Neuronal stem cell (in vitro differentiated cells): Measurements from ENCODE around the gene BLCAP.

Experiments used
- DNase-seq: peaks from one replicate; pipeline ENCODE4 v3.0.0-alpha.2; 2013; ENCODE audit warnings: low spot score
- H2AFZ ChIP-seq: one replicate; pipeline ENCODE4 v1.6.1; 2013; ENCODE audit warnings: mild to moderate bottlenecking, low read length, inconsistent platforms
- H2AK5ac ChIP-seq: 2 replicates; pipeline ENCODE4 v1.6.1; 2013; ENCODE audit warnings: low read depth, mild to moderate bottlenecking, inconsistent platforms, low read length, moderate library complexity, mixed read lengths
- H2BK120ac ChIP-seq: 2 replicates; pipeline ENCODE4 v1.6.1; 2013; ENCODE audit warnings: low read depth, mild to moderate bottlenecking, inconsistent platforms, low read length, moderate library complexity, mixed read lengths
- H2BK12ac ChIP-seq: one replicate; pipeline ENCODE4 v1.6.1; 2013; ENCODE audit warnings: low read length, inconsistent platforms
- H2BK15ac ChIP-seq: 2 replicates; pipeline ENCODE4 v1.6.1; 2013; ENCODE audit warnings: mild to moderate bottlenecking, low read length, inconsistent platforms, mixed read lengths
- H2BK5ac ChIP-seq: one replicate; pipeline ENCODE4 v1.6.1; 2013; ENCODE audit warnings: inconsistent platforms, mild to moderate bottlenecking, low read length, moderate library complexity
- H3K14ac ChIP-seq: one replicate; pipeline ENCODE4 v1.6.1; 2013; ENCODE audit warnings: low read length, inconsistent platforms
- H3K18ac ChIP-seq: 2 replicates; pipeline ENCODE4 v1.6.1; 2013; ENCODE audit warnings: low read length, inconsistent platforms
- H3K23ac ChIP-seq: 2 replicates; pipeline ENCODE4 v1.6.1; 2013; ENCODE audit warnings: low read depth, mild to moderate bottlenecking, mixed read lengths, low read length, inconsistent platforms; ENCODE audit not compliant: poor library complexity
- H3K27ac ChIP-seq: replicated peaks from 3 replicates; pipeline ENCODE4 v1.5.1; 2013; ENCODE audit warnings: low read length, inconsistent platforms
- H3K27me3 ChIP-seq, 3 experiments: 2 replicates each; pipeline ENCODE4 v1.6.1; 2013; ENCODE audit warnings: low read length in 3 of 3, mild to moderate bottlenecking in 2 of 3, inconsistent platforms in 1 of 3, low read depth in 1 of 3, mixed read lengths in 1 of 3, moderate library complexity in 1 of 3; ENCODE audit not compliant: control insufficient read depth in 3 of 3, insufficient read depth in 3 of 3
- H3K36me3 ChIP-seq, 2 donors: replicated peaks in 1 of 2; 2 replicates each; pipeline ENCODE4 v1.6.1; 2013; ENCODE audit warnings: low read length in 2 of 2; ENCODE audit not compliant: control insufficient read depth in 2 of 2, insufficient read depth in 2 of 2
- H3K4ac ChIP-seq: 2 replicates; pipeline ENCODE4 v1.6.1; 2013; ENCODE audit warnings: inconsistent platforms, mild to moderate bottlenecking, low read length, moderate library complexity
- H3K4me1 ChIP-seq, 2 donors: 1 replicate in 1 of 2; 2 replicates in 1 of 2; pipeline ENCODE4 v1.6.1; 2013; ENCODE audit warnings: low read length in 2 of 2, low read depth in 1 of 2; ENCODE audit not compliant: control insufficient read depth in 2 of 2, insufficient read depth in 1 of 2
- H3K4me2 ChIP-seq: one replicate; pipeline ENCODE4 v1.6.1; 2013; ENCODE audit warnings: mild to moderate bottlenecking, low read length, inconsistent platforms; ENCODE audit not compliant: insufficient read depth, poor library complexity, severe bottlenecking
- H3K4me3 ChIP-seq, 2 donors: 2 replicates each; pipeline ENCODE4 v1.5.1; 2013; ENCODE audit warnings: low read length in 2 of 2, mild to moderate bottlenecking in 2 of 2, inconsistent platforms in 1 of 2, moderate library complexity in 1 of 2
- H3K79me1 ChIP-seq: one replicate; pipeline ENCODE4 v1.6.1; 2013; ENCODE audit warnings: low read depth, mild to moderate bottlenecking, inconsistent platforms, low read length, moderate library complexity
- H3K9ac ChIP-seq: one replicate; pipeline ENCODE4 v1.6.1; 2013; ENCODE audit warnings: mild to moderate bottlenecking, low read depth, low read length, inconsistent platforms; ENCODE audit not compliant: poor library complexity
- H3K9me3 ChIP-seq, 2 donors: replicated peaks in 1 of 2; 2 replicates each; pipeline versions ENCODE3 to v1.6.1; 2013; ENCODE audit warnings: low read length in 2 of 2, mild to moderate bottlenecking in 2 of 2, inconsistent platforms in 1 of 2, low read depth in 1 of 2, mixed read lengths in 1 of 2, moderate library complexity in 1 of 2; ENCODE audit not compliant: control insufficient read depth in 2 of 2, insufficient read depth in 1 of 2
- H4K8ac ChIP-seq: one replicate; pipeline ENCODE4 v1.6.1; 2013; ENCODE audit warnings: low read depth, mild to moderate bottlenecking, inconsistent platforms, low read length, moderate library complexity
- H4K91ac ChIP-seq: one replicate; pipeline ENCODE4 v1.6.1; 2013; ENCODE audit warnings: low read length, low read depth, mild to moderate bottlenecking, inconsistent platforms; ENCODE audit not compliant: poor library complexity
- WGBS, 2 donors: extraction: QIAGEN DNeasy Blood & Tissue Kit; methylation state at CpG; one replicate each; pipeline ENCODE4 v1.1.7; 2013; ENCODE audit warnings: missing lambda C conversion rate in 2 of 2, mixed read lengths in 1 of 2; ENCODE audit not compliant: insufficient read length in 2 of 2, insufficient replicate concordance in 1 of 2; ENCODE audit errors: extremely low coverage in 2 of 2; 5-methylcytosine and 5-hydroxymethylcytosine counted together

Gene BLCAP

GRCh38 chr20:37565134-37565811 is 37.6 kb upstream of the BLCAP start:
- Histone ChIP-seq H3K4me1 (peaks cover 17 to 21% of the 10 kb centered on the region in 2 donors), H3K4me3 (no peak overlapping the region), H3K9ac (no peak overlapping the region), H3K4me2 (no peak overlapping the region), H2AK5ac (no peak overlapping the region), H3K27me3 (peaks cover 0 to 27% (median 0%) of the 10 kb centered on the region in 3 experiments), H3K27ac (peak overlapping the region; percentile 61), H3K4ac (no peak overlapping the region), H2BK12ac (no peak overlapping the region), H3K18ac (peak overlapping the region; percentile 16), H2AFZ (peak overlapping the region; percentile 59), H2BK5ac (no peak overlapping the region), H3K23ac (no peak overlapping the region), H4K8ac (no peak overlapping the region), H2BK15ac (no peak overlapping the region), H4K91ac (no peak overlapping the region), H2BK120ac (no peak overlapping the region), H3K79me1 (no peaks in the 10 kb centered on the region), H3K36me3 (no peaks in the 10 kb centered on the region), H3K14ac (no peak overlapping the region), H3K9me3 (no peaks in the 10 kb centered on the region)
- no CpG with 5 or more reads among the region's 14 CpGs for WGBS, 2 donors
- peak; percentile 56 for DNase-seq

GRCh38 chr20:37564388-37565133 is 36.9 kb upstream of the BLCAP start:
- H3K4me1 ChIP-seq = peaks cover 17 to 24% of the 10 kb centered on the region in 2 donors
- H3K14ac ChIP-seq = no peak overlapping the region
- H3K27me3 ChIP-seq = peaks cover 0 to 27% (median 0%) of the 10 kb centered on the region in 3 experiments
- H3K4ac ChIP-seq = no peak overlapping the region
- H2AFZ ChIP-seq = peak overlapping the region; percentile 80
- no peak overlapping the region for H2BK12ac ChIP-seq
- H2BK15ac ChIP-seq = peak overlapping the region; percentile 24
- no peak overlapping the region for H3K4me2 ChIP-seq
- H3K4me3 ChIP-seq = no peak overlapping the region
- H3K23ac ChIP-seq = no peak overlapping the region
- H3K79me1 ChIP-seq = no peaks in the 10 kb centered on the region
- peak overlapping the region; percentile 29 for H3K18ac ChIP-seq
- DNase-seq = peak; percentile 62
- no peaks in the 10 kb centered on the region for H3K36me3 ChIP-seq
- H2BK5ac ChIP-seq = no peak overlapping the region
- H4K91ac ChIP-seq = no peak overlapping the region
- H3K9ac ChIP-seq = no peak overlapping the region
- H2AK5ac ChIP-seq = peak overlapping the region; percentile 73
- no peak overlapping the region for H4K8ac ChIP-seq
- no peak overlapping the region for H3K27ac ChIP-seq
- no CpG with 5 or more reads among the region's 34 CpGs for WGBS, 2 donors
- no peaks in the 10 kb centered on the region for H3K9me3 ChIP-seq
- H2BK120ac ChIP-seq = no peak overlapping the region

GRCh38 chr20:37564016-37564387 is 36.3 kb upstream of the BLCAP start:
- H3K79me1 ChIP-seq = no peaks in the 10 kb centered on the region
- peaks cover 0 to 22% (median 0%) of the 10 kb centered on the region in 3 experiments for H3K27me3 ChIP-seq
- peak overlapping the region; percentile 80 for H2AFZ ChIP-seq
- peak overlapping the region; percentile 24 for H2BK15ac ChIP-seq
- DNase-seq = no peak
- no peak overlapping the region for H2BK12ac ChIP-seq
- no peak overlapping the region for H3K4ac ChIP-seq
- H3K18ac ChIP-seq = peak overlapping the region; percentile 29
- H3K27ac ChIP-seq = no peak overlapping the region
- H3K23ac ChIP-seq = no peak overlapping the region
- no peak overlapping the region for H2BK120ac ChIP-seq
- peaks cover 17 to 27% of the 10 kb centered on the region in 2 donors for H3K4me1 ChIP-seq
- no peak overlapping the region for H4K91ac ChIP-seq
- no peaks in the 10 kb centered on the region for H3K9me3 ChIP-seq
- WGBS, 2 donors = no CpG with 5 or more reads among the region's 19 CpGs
- no peaks in the 10 kb centered on the region for H3K36me3 ChIP-seq
- H3K4me2 ChIP-seq = no peak overlapping the region
- H4K8ac ChIP-seq = no peak overlapping the region
- H2BK5ac ChIP-seq = no peak overlapping the region
- H2AK5ac ChIP-seq = peak overlapping the region; percentile 73
- H3K14ac ChIP-seq = no peak overlapping the region
- H3K4me3 ChIP-seq = no peak overlapping the region
- H3K9ac ChIP-seq = no peak overlapping the region
